Pancreas (tissue), 10 donors: Measurements from ENCODE around the gene TTPAL. TPM values are rescaled to one million over a fixed set of nuclear protein-coding genes. Genes with fewer than 3 reads are reported as not detected.

Experiments used
- ATAC-seq, 4 donors: fragments of 200-7000 bp; cut with Tn5 transposase; one replicate each; pipeline versions ENCODE4 v1.8.0 to v1.9.1; 2020; ENCODE audit warnings: mild to moderate bottlenecking in 4 of 4, moderate library complexity in 4 of 4
- DNase-seq, 6 donors: peaks; one replicate each; pipeline ENCODE4 v3.0.0-alpha.2; 2020
- FAIRE-seq: peaks from 2 replicates; lab custom pipeline; 2012; peaks lifted over from hg19 to GRCh38; lab: Jason Lieb, UNC
- H3K27ac ChIP-seq, 4 donors: fragments of 200-600 bp; sonication (generic); 1 replicate in 3 of 4; 2 replicates in 1 of 4; pipeline versions ENCODE4 v1.5.0 to v1.8.0; 2020
- H3K27me3 ChIP-seq, 4 donors: fragments of 200-600 bp; one replicate each; pipeline ENCODE4 v1.8.0; 2021
- H3K36me3 ChIP-seq, 3 donors: fragments of 200-600 bp; sonication (generic) in 1 of 3; one replicate each; pipeline versions ENCODE4 v1.5.0 to v1.8.0; 2020 to 2021
- H3K4me1 ChIP-seq, 3 donors: fragments of 200-600 bp; one replicate each; pipeline ENCODE4 v1.8.0; 2021
- H3K4me3 ChIP-seq, 4 donors: fragments of 200-600 bp; sonication (generic) in 2 of 4; one replicate each; pipeline versions ENCODE4 v1.5.0 to v1.8.0; 2020 to 2021
- H3K9me3 ChIP-seq, 4 donors: fragments of 200-600 bp; one replicate each; pipeline ENCODE4 v1.8.0; 2021
- WGBS, 2 donors: extraction: QIAGEN DNeasy Blood & Tissue Kit; methylation state at CpG; one replicate each; pipeline ENCODE4 v1.1.7; 2013; 5-methylcytosine and 5-hydroxymethylcytosine counted together
- intact Hi-C, 3 donors: fragments of 100-400 bp; cut with DNase I; formaldehyde crosslinking; loops; one replicate each; pipeline versions ENCODE4 v1.11.1 to v1.14.2; 2022
- polyA plus RNA-seq, 2 donors: library from polyadenylated mRNA; stranded (reverse); fragments of 200-250 nt; gene quantifications; one replicate each; pipeline ENCODE4 v1.2.3, GENCODE V29; 2013
- total RNA-seq, 6 donors: library from RNA; stranded (reverse); fragmentation: NEBNext Ultra II Directional in 4 of 6; extraction: Animal tissue kit (Norgen Biotek cat#: 25700) in 4 of 6; gene quantifications; one replicate each; pipeline versions ENCODE4 v1.2.1 to v1.2.4, GENCODE V29; 2021 to 2023
- TF ChIP-seq, protein P1 (sequence below), 4 donors: fragments of 200-600 bp; sonication (generic) in 3 of 4; IDR thresholded peaks; one replicate each; pipeline versions ENCODE4 v1.5.0 to v1.8.0; 2021; ENCODE audit warnings: antibody characterized with exemption in 4 of 4
- donor health status: healthy with polysubstance abuse.
- donor health status: DM: no; HTN: no; CAD: no; lungs with moderate emphysema.
- donor health status: DM: no; HTN: no; CAD: no.
- donor health status: control.
- donor health status: control.
- donor health status: Bipolar disorder and iron deficiency.
- donor health status: DM: yes; HTN: yes; CAD: no.
- donor health status: DM: no; HTN: no; CAD: no.
- donor health status: DM: no; HTN: no; CAD: no.
- donor health status: DM: yes; HTN: yes; CAD: no.

Gene TTPAL
- total and polyA plus RNA-seq, 8 donors = 3.1 to 8.2 (median 5.9) TPM

GRCh38 chr20:44543358-44543757 is 67.7 kb downstream of the TTPAL start:
- TF ChIP-seq, protein P1, sequence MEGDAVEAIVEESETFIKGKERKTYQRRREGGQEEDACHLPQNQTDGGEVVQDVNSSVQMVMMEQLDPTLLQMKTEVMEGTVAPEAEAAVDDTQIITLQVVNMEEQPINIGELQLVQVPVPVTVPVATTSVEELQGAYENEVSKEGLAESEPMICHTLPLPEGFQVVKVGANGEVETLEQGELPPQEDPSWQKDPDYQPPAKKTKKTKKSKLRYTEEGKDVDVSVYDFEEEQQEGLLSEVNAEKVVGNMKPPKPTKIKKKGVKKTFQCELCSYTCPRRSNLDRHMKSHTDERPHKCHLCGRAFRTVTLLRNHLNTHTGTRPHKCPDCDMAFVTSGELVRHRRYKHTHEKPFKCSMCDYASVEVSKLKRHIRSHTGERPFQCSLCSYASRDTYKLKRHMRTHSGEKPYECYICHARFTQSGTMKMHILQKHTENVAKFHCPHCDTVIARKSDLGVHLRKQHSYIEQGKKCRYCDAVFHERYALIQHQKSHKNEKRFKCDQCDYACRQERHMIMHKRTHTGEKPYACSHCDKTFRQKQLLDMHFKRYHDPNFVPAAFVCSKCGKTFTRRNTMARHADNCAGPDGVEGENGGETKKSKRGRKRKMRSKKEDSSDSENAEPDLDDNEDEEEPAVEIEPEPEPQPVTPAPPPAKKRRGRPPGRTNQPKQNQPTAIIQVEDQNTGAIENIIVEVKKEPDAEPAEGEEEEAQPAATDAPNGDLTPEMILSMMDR (IDR thresholded peaks at IDR 0.05) = no peak
- Histone ChIP-seq H3K9me3 (no peaks in the 10 kb centered on the region), H3K4me3 (no peak overlapping the region), H3K27ac (no peak overlapping the region), H3K4me1 (peaks cover 0 to 5% (median 4%) of the 10 kb centered on the region in 3 donors), H3K36me3 (no peaks in the 10 kb centered on the region), H3K27me3 (no peaks in the 10 kb centered on the region)
- intact Hi-C loops = no loop called here
- FAIRE-seq (no peak), ATAC-seq (no peak), DNase-seq (no peak)
- WGBS, 2 donors = 54 to 64% methylated on average over 3 of the region's 3 CpGs

Other genes starting within 250 kb of the TTPAL start
- gene GDAP1L1, start 228.6 kb upstream of the TTPAL start, total RNA-seq = under 1 TPM in 4 of 6 donors, not detected in 2; 0.12 to 0.46 (median 0.33) TPM
- 1 to 10 TPM in 1 of 2 donors, under 1 TPM in 1; 0.68 to 3.6 TPM for gene GDAP1L1, start 228.6 kb upstream of the TTPAL start, polyA plus RNA-seq
- 1 to 10 TPM; 5.3 to 7.4 (median 5.9) TPM for gene FITM2, start 164.7 kb upstream of the TTPAL start, total RNA-seq
- 1 to 10 TPM; 2.0 to 5.1 TPM for gene FITM2, start 164.7 kb upstream of the TTPAL start, polyA plus RNA-seq
- gene R3HDML, start 138.8 kb upstream of the TTPAL start, total RNA-seq = not detected
- gene R3HDML, start 138.8 kb upstream of the TTPAL start, polyA plus RNA-seq = not detected
- gene HNF4A, start 120.2 kb upstream of the TTPAL start, total RNA-seq = 10 to 100 TPM; 19.6 to 29.2 (median 23.1) TPM
- gene HNF4A, start 120.2 kb upstream of the TTPAL start, polyA plus RNA-seq = 1 to 10 TPM; 7.4 to 8.8 TPM
- 10 to 100 TPM; 29.4 to 52.1 (median 39.1) TPM for gene SERINC3, start 46.2 kb downstream of the TTPAL start, total RNA-seq
- gene SERINC3, start 46.2 kb downstream of the TTPAL start, polyA plus RNA-seq = 10 to 100 TPM; 14.5 to 26.5 TPM
- 10 to 100 TPM; 10.6 to 15.8 (median 12.6) TPM for gene PKIG, start 106.7 kb downstream of the TTPAL start, total RNA-seq
- gene PKIG, start 106.7 kb downstream of the TTPAL start, polyA plus RNA-seq = 10 to 100 TPM; 20.3 to 40.2 TPM
- 1 to 10 TPM; 2.9 to 5.9 (median 3.2) TPM for gene ADA, start 175.8 kb downstream of the TTPAL start, total RNA-seq
- gene ADA, start 175.8 kb downstream of the TTPAL start, polyA plus RNA-seq = 1 to 10 TPM; 5.1 to 6.0 TPM
- 1 to 10 TPM in 5 of 6 donors, under 1 TPM in 1; 0.14 to 3.3 (median 1.3) TPM for gene CCN5, start 239.5 kb downstream of the TTPAL start, total RNA-seq
- 1 to 10 TPM; 3.3 to 6.4 TPM for gene CCN5, start 239.5 kb downstream of the TTPAL start, polyA plus RNA-seq